Neural cell (in vitro differentiated cells): ENCODE data around the gene SCRG1. TPM values are rescaled to one million over a fixed set of nuclear protein-coding genes. Genes with fewer than 3 reads are reported as not detected.

Experiments used
- H2AFZ ChIP-seq: fragments of 200-600, 300-800 bp; sonication (generic), shearing (Covaris generic); 2 replicates; pipeline ENCODE4 v1.6.0; 2014; ENCODE audit warnings: low read depth, mild to moderate bottlenecking, antibody characterized with exemption, low read length, moderate library complexity
- H3F3A ChIP-seq: fragments of 200-600 bp; shearing (Covaris generic); 2 replicates; pipeline ENCODE4 v1.6.1; 2016; ENCODE audit warnings: mild to moderate bottlenecking, moderate library complexity, mixed read lengths, antibody characterized with exemption, low read length; ENCODE audit not compliant: insufficient read depth, poor library complexity, severe bottlenecking
- H3K27ac ChIP-seq: fragments of 200-600, 300-800 bp; sonication (generic), shearing (Covaris generic); 2 replicates; pipeline ENCODE4 v1.5.1; 2014; ENCODE audit warnings: mild to moderate bottlenecking, low read length, moderate library complexity
- H3K27me3 ChIP-seq: fragments of 300-800, 200-600 bp; sonication (generic), shearing (Covaris generic); 2 replicates; pipeline ENCODE4 v1.6.0; 2014; ENCODE audit warnings: mild to moderate bottlenecking, low read depth, low read length, moderate library complexity; ENCODE audit not compliant: insufficient read depth
- H3K36me3 ChIP-seq: fragments of 300-800, 200-600 bp; sonication (generic), shearing (Covaris generic); 2 replicates; pipeline ENCODE4 v1.5.1; 2014; ENCODE audit warnings: mild to moderate bottlenecking, antibody characterized with exemption, low read length, moderate library complexity; ENCODE audit not compliant: insufficient read depth
- H3K4me2 ChIP-seq: fragments of 300-800, 200-600 bp; sonication (generic), shearing (Covaris generic); 2 replicates; pipeline ENCODE4 v1.6.0; 2014; ENCODE audit warnings: mild to moderate bottlenecking, low read length
- H3K4me3 ChIP-seq: fragments of 300-800, 200-600 bp; sonication (generic), shearing (Covaris generic); 2 replicates; pipeline ENCODE4 v1.5.1; 2014; ENCODE audit warnings: mild to moderate bottlenecking, low read length, moderate library complexity
- H3K79me2 ChIP-seq: fragments of 200-600 bp; shearing (Covaris generic); replicated peaks from 2 replicates; pipeline ENCODE4 v1.6.0; 2014; ENCODE audit warnings: mild to moderate bottlenecking, low read length, moderate library complexity; ENCODE audit not compliant: insufficient read depth
- H3K9ac ChIP-seq: fragments of 300-800, 200-600 bp; sonication (generic), shearing (Covaris generic); 2 replicates; pipeline ENCODE4 v1.6.1; 2016; ENCODE audit warnings: mild to moderate bottlenecking, low read length, mixed read lengths
- H3K9me2 ChIP-seq: fragments of 200-600 bp; shearing (Covaris generic); 2 replicates; pipeline ENCODE4 v1.6.1; 2016; ENCODE audit warnings: mild to moderate bottlenecking, low read length, mixed read lengths; ENCODE audit not compliant: insufficient read depth
- H3K9me3 ChIP-seq: fragments of 200-600, 300-800 bp; sonication (generic), shearing (Covaris generic); 2 replicates; pipeline ENCODE4 v1.6.1; 2016; ENCODE audit warnings: mild to moderate bottlenecking, mixed run types, low read length, moderate library complexity, mixed read lengths
- H4K20me1 ChIP-seq: fragments of 200-600 bp; shearing (Covaris generic); 2 replicates; pipeline ENCODE4 v1.6.1; 2016; ENCODE audit warnings: mild to moderate bottlenecking, mixed run types; ENCODE audit not compliant: insufficient read depth
- CTCF ChIP-seq: fragments of 450-650 bp; IDR thresholded peaks from 2 replicates; pipeline ENCODE4 v1.5.1; 2014; ENCODE audit warnings: antibody characterized with exemption, mild to moderate bottlenecking, moderate library complexity; ENCODE audit not compliant: poor library complexity, severe bottlenecking
- EP300 ChIP-seq: fragments of 450-650 bp; conservative IDR thresholded peaks from 2 replicates; pipeline ENCODE4 v1.6.1; 2014; ENCODE audit warnings: antibody characterized with exemption, mild to moderate bottlenecking, moderate library complexity; ENCODE audit not compliant: poor library complexity, severe bottlenecking
- EZH2 ChIP-seq: fragments of 200-600, 300-800 bp; shearing (Covaris generic), sonication (generic); IDR thresholded peaks from 2 replicates; pipeline ENCODE4 v1.6.1; 2014; ENCODE audit warnings: antibody characterized with exemption, low read length, borderline replicate concordance, mild to moderate bottlenecking; ENCODE audit not compliant: insufficient read depth, poor library complexity, severe bottlenecking
- MXI1 ChIP-seq: fragments of 450-650 bp; conservative IDR thresholded peaks from 2 replicates; pipeline ENCODE4 v1.6.1; 2014; ENCODE audit warnings: antibody characterized with exemption, mild to moderate bottlenecking; ENCODE audit not compliant: poor library complexity, severe bottlenecking
- POLR2AphosphoS5 ChIP-seq: IDR thresholded peaks from 2 replicates; pipeline ENCODE4 v1.6.1; 2012
- RAD21 ChIP-seq: fragments of 450-650 bp; conservative IDR thresholded peaks from 2 replicates; pipeline ENCODE4 v1.6.1; 2014; ENCODE audit warnings: antibody characterized with exemption, mild to moderate bottlenecking, moderate library complexity
- REST ChIP-seq: IDR thresholded peaks from 2 replicates; pipeline ENCODE4 v1.6.1; 2012; ENCODE audit warnings: borderline replicate concordance
- SMC3 ChIP-seq: fragments of 450-650 bp; conservative IDR thresholded peaks from 2 replicates; pipeline ENCODE4 v1.6.1; 2014; ENCODE audit warnings: antibody characterized with exemption, mild to moderate bottlenecking, moderate library complexity; ENCODE audit not compliant: poor library complexity
- TAF1 ChIP-seq: IDR thresholded peaks from 2 replicates; pipeline ENCODE4 v1.6.1; 2012; ENCODE audit warnings: low read depth
- polyA plus RNA-seq: library from polyadenylated mRNA; depleted of rRNA; stranded (reverse); fragments of >200 nt; gene quantifications from 2 replicates; pipeline ENCODE4 v1.2.3, GENCODE V29; 2014

SCRG1 gene
- polyA plus RNA-seq, 1 donor from 2014 or later, result 0.42 TPM

- Histone ChIP-seq H2AFZ (no peak overlapping the region), H3K27me3 (no peaks in the 10 kb centered on the region), H3F3A (no peaks in the 10 kb centered on the region), H3K4me2 (no peak overlapping the region), H3K9ac (no peak overlapping the region), H3K27ac (no peak overlapping the region), H3K36me3 (no peaks in the 10 kb centered on the region), H3K9me3 (no peaks in the 10 kb centered on the region), H4K20me1 (no peaks in the 10 kb centered on the region), H3K9me2 (no peaks in the 10 kb centered on the region), H3K79me2 (no peaks in the 10 kb centered on the region), H3K4me3 (no peak overlapping the region)
- TF ChIP-seq CTCF (no peak), EP300 (no peak), EZH2 (no peak), POLR2AphosphoS5 (no peak), MXI1 (no peak), SMC3 (no peak), RAD21 (no peak), TAF1 (no peak), REST (no peak)
These were observed 43.5 kb upstream of the SCRG1 start for GRCh38 chr4:173442223-173442932.

- H3K9me3 ChIP-seq, result no peaks in the 10 kb centered on the region
- H3K4me2 ChIP-seq, result no peak overlapping the region
- H3K9ac ChIP-seq, result no peak overlapping the region
- no peak overlapping the region for H3K27ac ChIP-seq
- H3K79me2 ChIP-seq, result no peaks in the 10 kb centered on the region
- no peaks in the 10 kb centered on the region for H4K20me1 ChIP-seq
- H3K27me3 ChIP-seq, result no peaks in the 10 kb centered on the region
- H3K4me3 ChIP-seq, result no peak overlapping the region
- H3K36me3 ChIP-seq, result no peaks in the 10 kb centered on the region
- H3F3A ChIP-seq, result no peaks in the 10 kb centered on the region
- no peaks in the 10 kb centered on the region for H3K9me2 ChIP-seq
- TF ChIP-seq CTCF (no peak), TAF1 (no peak), SMC3 (no peak), RAD21 (no peak), MXI1 (no peak), POLR2AphosphoS5 (no peak), EZH2 (no peak), EP300 (no peak), REST (no peak)
- no peak overlapping the region for H2AFZ ChIP-seq
These were observed 42.0 kb upstream of the SCRG1 start for GRCh38 chr4:173440888-173441287.
